Small intestine (tissue), 7 donors: ENCODE data around the gene ZNF75A. TPM values are rescaled to one million over a fixed set of nuclear protein-coding genes. Genes with fewer than 3 reads are reported as not detected.

Experiments used
- DNase-seq, 2 donors: peaks; one replicate each; pipeline versions ENCODE4 v3.0.0 to v3.0.0-alpha.2; 2013
- FAIRE-seq: peaks from 2 replicates; lab custom pipeline; 2012; peaks lifted over from hg19 to GRCh38; lab: Jason Lieb, UNC
- H3K27ac ChIP-seq, 3 donors: one replicate each; pipeline ENCODE4 v1.5.1; 2013; ENCODE audit warnings: low read length in 2 of 3, mild to moderate bottlenecking in 2 of 3, control low read depth in 1 of 3, inconsistent platforms in 1 of 3, low read depth in 1 of 3, moderate library complexity in 1 of 3
- H3K27me3 ChIP-seq, 3 donors: one replicate each; pipeline ENCODE4 v1.6.1; 2013; ENCODE audit warnings: low read length in 3 of 3, inconsistent platforms in 1 of 3; ENCODE audit not compliant: control insufficient read depth in 3 of 3, insufficient read depth in 3 of 3
- H3K36me3 ChIP-seq, 3 donors: one replicate each; pipeline ENCODE4 v1.6.1; 2013; ENCODE audit warnings: low read length in 3 of 3, inconsistent platforms in 1 of 3, low read depth in 1 of 3, mild to moderate bottlenecking in 1 of 3, moderate library complexity in 1 of 3; ENCODE audit not compliant: control insufficient read depth in 3 of 3, insufficient read depth in 2 of 3
- H3K4me1 ChIP-seq, 3 donors: one replicate each; pipeline ENCODE4 v1.6.1; 2013; ENCODE audit warnings: low read length in 2 of 3, inconsistent platforms in 1 of 3, low read depth in 1 of 3, mild to moderate bottlenecking in 1 of 3, moderate library complexity in 1 of 3; ENCODE audit not compliant: control insufficient read depth in 3 of 3, insufficient read depth in 2 of 3
- H3K4me3 ChIP-seq, 3 donors: one replicate each; pipeline ENCODE4 v1.5.1; 2013; ENCODE audit warnings: low read length in 3 of 3, control low read depth in 1 of 3, inconsistent platforms in 1 of 3, low read depth in 1 of 3, mild to moderate bottlenecking in 1 of 3, moderate library complexity in 1 of 3
- H3K9me3 ChIP-seq, 2 donors: one replicate each; pipeline ENCODE4 v1.6.1; 2013; ENCODE audit warnings: low read depth in 1 of 2, low read length in 1 of 2; ENCODE audit not compliant: control insufficient read depth in 2 of 2, insufficient read depth in 1 of 2
- WGBS, 3 donors: extraction: QIAGEN DNeasy Blood & Tissue Kit; methylation state at CpG; one replicate each; pipeline ENCODE4 v1.1.7; 2013; 5-methylcytosine and 5-hydroxymethylcytosine counted together
- polyA plus RNA-seq, 4 donors: library from polyadenylated mRNA; stranded (reverse) in 3 of 4; unstranded in 1 of 4; fragments of 200-250 nt in 3 of 4; fragments of 120-200 nt in 1 of 4; gene quantifications; one replicate each; pipeline versions ENCODE4 v1.2.1 to v1.2.3, GENCODE V29; 2013
- donor health status: healthy with polysubstance abuse.
- donor health status: control.
- donor health status: control.
- donor health status: Bipolar disorder and iron deficiency.
- donor health status: healthy.

The ZNF75A gene
- polyA plus RNA-seq, 4 donors = 12.2 to 41.7 (median 17.0) TPM

DNA sequence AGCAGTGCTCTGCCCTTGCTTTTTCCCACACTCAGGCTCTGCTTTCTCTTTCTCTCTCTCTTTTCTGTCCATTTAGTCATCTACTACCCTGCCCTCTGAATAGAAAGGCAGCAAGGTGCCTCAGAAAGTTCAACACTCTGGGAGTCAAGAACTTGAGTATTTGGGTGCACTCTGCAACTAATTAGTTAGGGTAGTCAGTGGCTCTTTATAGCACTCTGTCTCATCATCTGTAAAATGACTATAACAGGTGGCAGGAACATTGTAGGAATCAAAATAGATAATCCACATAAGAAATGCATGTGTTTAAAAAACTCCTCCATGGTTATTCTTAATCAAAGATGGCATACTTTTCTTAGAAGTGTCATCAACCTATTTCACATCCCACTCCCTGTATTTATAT lies 57.6 kb downstream of the ZNF75A start:
- Histone ChIP-seq H3K27me3 (peaks cover 0 to 5% (median 2%) of the 10 kb centered on the region in 3 donors), H3K4me1 (no peaks in the 10 kb centered on the region), H3K36me3 (no peaks in the 10 kb centered on the region), H3K4me3 (no peak overlapping the region), H3K27ac (no peak overlapping the region), H3K9me3 (peaks cover 5 to 34% of the 10 kb centered on the region in 2 donors)
- DNase-seq (no peak), FAIRE-seq (no peak)

DNA sequence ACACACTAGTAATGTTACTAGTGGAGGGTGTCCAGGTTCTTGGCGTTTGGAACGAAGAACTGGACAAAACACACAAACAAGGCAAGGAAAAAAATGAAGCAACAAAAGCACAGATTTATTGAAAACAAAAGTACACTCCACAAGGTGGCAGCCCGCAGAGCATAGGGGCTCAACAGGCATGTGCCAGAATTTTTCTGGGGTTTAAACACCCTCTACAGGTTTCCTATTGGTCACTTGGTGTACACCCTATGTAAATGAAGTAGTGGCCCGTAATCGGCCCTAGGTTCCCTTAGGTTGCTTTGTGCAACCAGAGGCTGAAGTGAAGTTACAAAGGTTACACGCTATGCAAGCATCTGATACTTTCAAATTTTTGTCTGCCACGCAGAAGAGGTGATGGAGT lies 58.5 kb downstream of the ZNF75A start:
- DNase-seq (no peak), FAIRE-seq (no peak)
- no peak overlapping the region for H3K4me3 ChIP-seq
- no peaks in the 10 kb centered on the region for H3K4me1 ChIP-seq
- H3K36me3 ChIP-seq = no peaks in the 10 kb centered on the region
- WGBS, 3 donors = 94% methylated on average over 7 of the region's 7 CpGs
- H3K27ac ChIP-seq = no peak overlapping the region
- H3K9me3 ChIP-seq = peaks cover 5 to 38% of the 10 kb centered on the region in 2 donors
- peaks cover 0 to 5% (median 2%) of the 10 kb centered on the region in 3 donors for H3K27me3 ChIP-seq

- 15 to 25% (median 20%) methylated on average over 42 of the region's 42 CpGs for WGBS, 3 donors
- peak; percentile 80 to 91 for DNase-seq
- Histone ChIP-seq H3K9me3 (peaks cover 5 to 41% of the 10 kb centered on the region in 2 donors), H3K36me3 (no peaks in the 10 kb centered on the region), H3K27ac (peak overlapping the region; percentile 46 to 92 (median 69)), H3K27me3 (peaks cover 0 to 5% (median 2%) of the 10 kb centered on the region in 3 donors), H3K4me1 (no peaks in the 10 kb centered on the region), H3K4me3 (peak overlapping the region; percentile 14 to 56 (median 49))
- no peak for FAIRE-seq
These were observed 59.6 kb downstream of the ZNF75A start for GRCh38 chr16:3364774-3365427.

Other genes with a start within 250 kb of the ZNF75A start
- 1,000 to 10,000 TPM in 1 of 4 donors, 100 to 1,000 TPM in 3; 127 to 1,061 (median 507) TPM for gene IL32, start 239.9 kb upstream of the ZNF75A start, polyA plus RNA-seq
- under 1 TPM in 2 of 4 donors, not detected in 2; 0.03 to 0.46 TPM for gene ZSCAN10, start 206.2 kb upstream of the ZNF75A start, polyA plus RNA-seq
- 10 to 100 TPM; 12.7 to 17.7 (median 16.2) TPM for gene ZNF205, start 192.9 kb upstream of the ZNF75A start, polyA plus RNA-seq
- 10 to 100 TPM; 10.8 to 12.8 (median 11.8) TPM for gene ZNF213, start 170.5 kb upstream of the ZNF75A start, polyA plus RNA-seq
- gene OR1F1, start 117.3 kb upstream of the ZNF75A start, polyA plus RNA-seq = not detected
- gene ZNF200, start 70.3 kb upstream of the ZNF75A start, polyA plus RNA-seq = 10 to 100 TPM in 1 of 4 donors, 1 to 10 TPM in 3; 3.8 to 10.1 (median 4.8) TPM
- under 1 TPM in 2 of 4 donors, not detected in 2; 0.49 to 0.58 TPM for gene MEFV, start 48.9 kb upstream of the ZNF75A start, polyA plus RNA-seq
- 10 to 100 TPM; 11.0 to 45.3 (median 14.2) TPM for gene ZNF263, start 22.0 kb upstream of the ZNF75A start, polyA plus RNA-seq
- gene TIGD7, start 67 bp upstream of the ZNF75A start, polyA plus RNA-seq = 10 to 100 TPM in 1 of 4 donors, 1 to 10 TPM in 2, under 1 TPM in 1; 0.89 to 10.2 (median 1.9) TPM
- under 1 TPM in 2 of 4 donors, not detected in 2; 0.04 to 0.13 TPM for gene OR2C1, start 50.4 kb downstream of the ZNF75A start, polyA plus RNA-seq
- gene ZSCAN32, start 95.5 kb downstream of the ZNF75A start, polyA plus RNA-seq = 10 to 100 TPM in 3 of 4 donors, 1 to 10 TPM in 1; 7.2 to 15.2 (median 11.9) TPM
- 10 to 100 TPM in 1 of 4 donors, 1 to 10 TPM in 3; 3.0 to 11.5 (median 4.7) TPM for gene ZNF174, start 95.7 kb downstream of the ZNF75A start, polyA plus RNA-seq
- gene ZNF597, start 138.0 kb downstream of the ZNF75A start, polyA plus RNA-seq = 1 to 10 TPM in 1 of 4 donors, under 1 TPM in 3; 0.45 to 3.8 (median 0.88) TPM
- gene NAA60, start 138.2 kb downstream of the ZNF75A start, polyA plus RNA-seq = 100 to 1,000 TPM in 1 of 4 donors, 10 to 100 TPM in 3; 51.2 to 102 (median 70.4) TPM
- gene C16orf90, start 190.0 kb downstream of the ZNF75A start, polyA plus RNA-seq = under 1 TPM in 1 of 4 donors, not detected in 3; 0.09 TPM
- 10 to 100 TPM in 2 of 4 donors, 1 to 10 TPM in 2; 3.6 to 21.9 (median 7.6) TPM for gene CLUAP1, start 195.5 kb downstream of the ZNF75A start, polyA plus RNA-seq